PC-3 (cell line): ENCODE measurements around the gene SLC41A3. TPM values are rescaled to one million over a fixed set of nuclear protein-coding genes. Genes with fewer than 3 reads are reported as not detected.

Source experiments
- ATAC-seq: fragments of 200-7000 bp; cut with Tn5 transposase; 2 replicates; pipeline ENCODE4 v1.9.1; 2020; ENCODE audit warnings: mild to moderate bottlenecking, moderate library complexity
- BruUV-seq: library from RNA; stranded (reverse); fragments of 400-500 nt; replicated peaks from 2 replicates; lab custom pipeline; 2021; lab: Mats Ljungman, UMichigan
- CTCF ChIA-PET: fragments of 300-600 bp; sonication (Branson Sonifier 250); formaldehyde crosslinking; loops from one replicate; lab custom pipeline; 2022; ENCODE audit warnings: antibody characterized with exemption; lab: Charles Lee
- POLR2A ChIA-PET: fragments of 300-600 bp; sonication (Branson Sonifier 250); formaldehyde crosslinking; loops from one replicate; lab custom pipeline; 2022; ENCODE audit warnings: antibody characterized with exemption; ENCODE audit not compliant: unreplicated experiment; lab: Charles Lee
- DNase-seq: peaks from one replicate; pipeline ENCODE4 v3.0.0-alpha.2; 2015
- H2AFZ ChIP-seq: fragments of 300-600 bp; sonication (generic); 2 replicates; pipeline ENCODE4 v1.6.0; 2016; ENCODE audit warnings: antibody characterized with exemption, low read length
- H3F3A ChIP-seq: fragments of 300-600 bp; sonication (generic); one replicate; pipeline ENCODE4 v1.6.0; 2017; ENCODE audit warnings: antibody characterized with exemption, low read length, control low read depth, mild to moderate bottlenecking; ENCODE audit not compliant: unreplicated experiment
- H3K27ac ChIP-seq: fragments of 300-600 bp; sonication (generic); 2 replicates; pipeline ENCODE4 v1.5.1; 2016; ENCODE audit warnings: mild to moderate bottlenecking, low read length
- H3K27me3 ChIP-seq: fragments of 300-600 bp; sonication (generic); 2 replicates; pipeline ENCODE4 v1.6.1; 2016; ENCODE audit warnings: low read length, mixed read lengths
- H3K36me3 ChIP-seq: fragments of 300-600 bp; sonication (generic); 2 replicates; pipeline ENCODE4 v1.6.1; 2016; ENCODE audit warnings: low read depth, mixed run types, low read length, mixed read lengths
- H3K4me1 ChIP-seq: fragments of 300-600 bp; sonication (generic); 2 replicates; pipeline ENCODE4 v1.5.1; 2016; ENCODE audit warnings: low read length; ENCODE audit not compliant: insufficient read depth
- H3K4me2 ChIP-seq: fragments of 300-600 bp; sonication (generic); 2 replicates; pipeline ENCODE4 v1.6.0; 2016; ENCODE audit warnings: low read length
- H3K4me3 ChIP-seq: fragments of 300-600 bp; sonication (generic); 2 replicates; pipeline ENCODE4 v1.5.1; 2016; ENCODE audit warnings: mild to moderate bottlenecking, low read length, mixed read lengths
- H3K79me2 ChIP-seq: fragments of 300-600 bp; sonication (generic); 2 replicates; pipeline ENCODE4 v1.6.1; 2017; ENCODE audit warnings: low read length, mixed read lengths
- H3K9ac ChIP-seq: fragments of 300-600 bp; sonication (generic); 2 replicates; pipeline ENCODE4 v1.6.0; 2016; ENCODE audit warnings: mild to moderate bottlenecking, low read length
- H3K9me2 ChIP-seq: fragments of 300-600 bp; sonication (generic); replicated peaks from 2 replicates; pipeline ENCODE4 v1.6.1; 2016; ENCODE audit warnings: mixed run types, low read length, mixed read lengths
- H3K9me3 ChIP-seq: fragments of 300-600 bp; sonication (generic); 2 replicates; pipeline ENCODE4 v1.6.1; 2016; ENCODE audit warnings: low read length, mixed read lengths
- H4K20me1 ChIP-seq: fragments of 300-600 bp; sonication (generic); 2 replicates; pipeline ENCODE4 v1.6.1; 2016; ENCODE audit warnings: low read length, mixed read lengths
- EZH2 ChIP-seq: fragments of 300-600 bp; sonication (generic); IDR thresholded peaks from one replicate; pipeline ENCODE4 v1.6.1; 2017; ENCODE audit warnings: antibody characterized with exemption, mild to moderate bottlenecking, low read length; ENCODE audit not compliant: unreplicated experiment
- EZH2phosphoT487 ChIP-seq: fragments of 300-600 bp; sonication (generic); IDR thresholded peaks from 2 replicates; pipeline ENCODE4 v1.6.1; 2018; ENCODE audit warnings: mild to moderate bottlenecking, antibody characterized with exemption, low read length, borderline replicate concordance
- intact Hi-C: fragments of 100-400 bp; cut with micrococcal nuclease; formaldehyde crosslinking; loops from 2 replicates; pipeline ENCODE4 v1.9.0; 2023
- total RNA-seq: library from RNA; depleted of rRNA; stranded (reverse); fragments of >200 nt; gene quantifications from 2 replicates; pipeline ENCODE4 v1.2.3, GENCODE V29; 2014
- TF ChIP-seq, protein P1 (sequence below): fragments of 300-600 bp; sonication (generic); conservative IDR thresholded peaks from 2 replicates; pipeline ENCODE4 v1.5.1; 2017; ENCODE audit warnings: antibody characterized with exemption, low read depth, mild to moderate bottlenecking, low read length

The SLC41A3 gene
- total RNA-seq, 1 experiment from 2014 or later, result 29.8 TPM

DNA sequence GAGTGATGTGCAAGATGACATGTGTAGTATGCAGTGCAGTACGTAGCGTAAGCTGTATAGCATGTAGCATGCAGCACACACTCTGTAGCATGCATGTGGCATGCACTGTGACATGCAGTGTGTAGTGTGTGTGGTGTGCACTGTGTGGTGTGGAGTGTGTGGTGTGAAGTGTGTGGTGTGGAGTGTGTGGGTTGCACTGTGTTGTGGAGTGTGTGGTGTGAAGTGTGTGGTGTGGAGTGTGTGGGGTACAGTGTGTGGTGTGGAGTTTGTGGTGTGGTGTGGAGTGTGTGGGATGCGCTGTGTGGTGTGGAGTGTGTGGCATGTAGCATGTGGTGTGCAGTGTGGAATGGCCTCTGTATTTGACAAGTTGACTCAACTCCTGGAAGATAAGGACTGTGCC, 75.7 kb downstream of the SLC41A3 start:
- no peak overlapping the region for H2AFZ ChIP-seq
- no peaks in the 10 kb centered on the region for H3K9me3 ChIP-seq
- no peak overlapping the region for H3K4me2 ChIP-seq
- ChIA-PET POLR2A (no interaction called here), CTCF (no interaction called here)
- ATAC-seq, result no peak
- H3K27ac ChIP-seq, result no peak overlapping the region
- intact Hi-C loops, result no loop called here
- H3K79me2 ChIP-seq, result no peaks in the 10 kb centered on the region
- H3K27me3 ChIP-seq, result no peaks in the 10 kb centered on the region
- no peaks in the 10 kb centered on the region for H3K4me1 ChIP-seq
- H3K9ac ChIP-seq, result no peak overlapping the region
- no TSS peak for BruUV-seq
- H3F3A ChIP-seq, result no peaks in the 10 kb centered on the region
- H3K9me2 ChIP-seq, result no peaks in the 10 kb centered on the region
- H3K36me3 ChIP-seq, result no peaks in the 10 kb centered on the region
- no peaks in the 10 kb centered on the region for H4K20me1 ChIP-seq
- TF ChIP-seq, protein P1, sequence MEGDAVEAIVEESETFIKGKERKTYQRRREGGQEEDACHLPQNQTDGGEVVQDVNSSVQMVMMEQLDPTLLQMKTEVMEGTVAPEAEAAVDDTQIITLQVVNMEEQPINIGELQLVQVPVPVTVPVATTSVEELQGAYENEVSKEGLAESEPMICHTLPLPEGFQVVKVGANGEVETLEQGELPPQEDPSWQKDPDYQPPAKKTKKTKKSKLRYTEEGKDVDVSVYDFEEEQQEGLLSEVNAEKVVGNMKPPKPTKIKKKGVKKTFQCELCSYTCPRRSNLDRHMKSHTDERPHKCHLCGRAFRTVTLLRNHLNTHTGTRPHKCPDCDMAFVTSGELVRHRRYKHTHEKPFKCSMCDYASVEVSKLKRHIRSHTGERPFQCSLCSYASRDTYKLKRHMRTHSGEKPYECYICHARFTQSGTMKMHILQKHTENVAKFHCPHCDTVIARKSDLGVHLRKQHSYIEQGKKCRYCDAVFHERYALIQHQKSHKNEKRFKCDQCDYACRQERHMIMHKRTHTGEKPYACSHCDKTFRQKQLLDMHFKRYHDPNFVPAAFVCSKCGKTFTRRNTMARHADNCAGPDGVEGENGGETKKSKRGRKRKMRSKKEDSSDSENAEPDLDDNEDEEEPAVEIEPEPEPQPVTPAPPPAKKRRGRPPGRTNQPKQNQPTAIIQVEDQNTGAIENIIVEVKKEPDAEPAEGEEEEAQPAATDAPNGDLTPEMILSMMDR, result no peak
- TF ChIP-seq EZH2phosphoT487 (no peak), EZH2 (no peak)
- H3K4me3 ChIP-seq, result no peak overlapping the region
- DNase-seq, result no peak

DNA sequence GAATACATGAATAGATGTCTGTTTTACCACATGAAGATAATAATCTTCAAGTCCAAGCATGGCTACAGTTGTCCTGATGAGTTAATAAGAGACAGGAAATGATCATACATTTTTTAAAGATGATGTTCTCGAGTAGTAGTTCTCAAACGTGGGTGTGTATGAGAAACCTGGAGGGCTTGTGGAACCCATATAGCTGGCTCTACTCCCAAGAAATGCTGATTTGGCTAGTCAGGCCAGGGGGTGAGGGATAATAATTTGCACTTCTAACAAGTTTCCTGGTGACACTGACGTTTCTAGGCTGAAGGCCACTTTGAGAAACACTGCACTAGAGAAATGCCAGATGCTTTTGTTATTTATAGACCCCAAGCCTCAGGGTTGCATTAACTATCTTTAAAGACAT, 78.0 kb downstream of the SLC41A3 start:
- Histone ChIP-seq H4K20me1 (no peaks in the 10 kb centered on the region), H2AFZ (no peak overlapping the region), H3K4me1 (no peaks in the 10 kb centered on the region), H3K9me2 (no peaks in the 10 kb centered on the region), H3K9ac (no peak overlapping the region), H3K79me2 (no peaks in the 10 kb centered on the region), H3K9me3 (no peaks in the 10 kb centered on the region), H3K36me3 (no peaks in the 10 kb centered on the region), H3F3A (no peaks in the 10 kb centered on the region), H3K4me2 (no peak overlapping the region), H3K4me3 (no peak overlapping the region), H3K27me3 (no peaks in the 10 kb centered on the region), H3K27ac (no peak overlapping the region)
- DNase-seq (peak; percentile 3), ATAC-seq (no peak)
- ChIA-PET CTCF (no interaction called here), POLR2A (no interaction called here)
- BruUV-seq, result no TSS peak
- intact Hi-C loops, result no loop called here
- TF ChIP-seq, protein P1, result no peak
- TF ChIP-seq EZH2, result no peak
- TF ChIP-seq EZH2phosphoT487, result no peak

DNA sequence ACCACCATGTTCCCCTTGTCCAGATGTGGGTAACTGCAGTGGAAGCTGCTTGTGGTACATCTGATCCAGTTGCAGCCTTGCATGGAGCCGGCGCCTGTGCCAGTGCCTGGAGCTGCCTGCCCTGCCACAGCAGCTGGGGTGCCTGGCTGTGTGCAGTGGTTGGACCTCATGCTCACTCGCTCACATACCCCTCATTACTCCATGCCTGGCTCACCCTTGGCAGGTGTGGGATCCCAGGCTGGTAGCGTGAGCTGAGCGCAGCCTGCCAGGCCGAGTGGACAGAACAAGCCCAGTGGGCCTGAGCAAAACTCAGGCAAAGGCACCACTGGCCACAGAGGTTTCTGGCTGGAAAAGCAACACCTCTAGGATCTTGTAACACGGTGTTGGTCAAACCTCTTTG, 79.2 kb downstream of the SLC41A3 start:
- intact Hi-C loops, result no loop called here

More for the DNA sequence above, 79.2 kb downstream of the SLC41A3 start:
- Histone ChIP-seq H3K9me3 (no peaks in the 10 kb centered on the region), H3K27ac (no peak overlapping the region), H3K4me1 (no peaks in the 10 kb centered on the region), H3F3A (no peaks in the 10 kb centered on the region), H3K4me3 (no peak overlapping the region), H4K20me1 (no peaks in the 10 kb centered on the region), H3K9me2 (no peaks in the 10 kb centered on the region), H3K4me2 (no peak overlapping the region), H3K36me3 (no peaks in the 10 kb centered on the region), H3K27me3 (no peaks in the 10 kb centered on the region), H3K9ac (no peak overlapping the region), H3K79me2 (no peaks in the 10 kb centered on the region), H2AFZ (no peak overlapping the region)
- no peak for ATAC-seq
- TF ChIP-seq, protein P1, result no peak
- TF ChIP-seq EZH2phosphoT487 (no peak), EZH2 (no peak)
- ChIA-PET POLR2A (no interaction called here), CTCF (no interaction called here)
- no peak for DNase-seq
- no TSS peak for BruUV-seq
